ENCODE data around the gene PALLD. TPM values are rescaled to one million over a fixed set of nuclear protein-coding genes. Genes with fewer than 3 reads are reported as not detected.

PALLD gene
- total and polyA plus RNA-seq, 2 of the 8 experiments (the other 6 are each of a cell fraction or from before 2014, with no cell fraction given) = 10.5 to 25.0 TPM

DNA sequence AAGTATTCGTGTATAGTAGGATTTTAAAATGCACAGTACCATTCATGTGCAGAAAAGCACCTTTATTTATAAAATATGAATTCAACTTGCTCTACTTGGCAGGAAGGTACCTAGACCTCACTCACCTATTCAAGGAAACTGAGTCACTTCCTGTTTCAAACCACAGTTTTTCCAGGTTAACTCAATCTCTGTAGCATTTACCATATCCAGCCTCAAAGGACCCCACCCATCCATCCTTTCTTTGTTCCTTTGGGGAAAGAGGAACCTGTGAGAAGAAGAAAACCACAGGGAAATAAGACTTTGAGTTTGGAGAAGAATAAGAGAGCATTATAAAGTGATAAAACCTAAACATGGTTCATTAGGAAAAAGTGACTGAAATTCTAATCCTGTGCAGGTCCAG lies 262.5 kb downstream of the PALLD start:
- no peak overlapping the region for H3K9ac ChIP-seq (replicated peaks in 1 of 4; ENCODE audit: extremely low read depth in 1 of 4, low read depth in 3 of 4, low read length in 3 of 4)
- H3K18ac ChIP-seq (ENCODE audit: extremely low read depth, low read length) = no peak overlapping the region
- no peak overlapping the region for H3K4me3 ChIP-seq (ENCODE audit: extremely low read depth in 1 of 4, insufficient read depth in 2 of 4, low read depth in 3 of 4, low read length in 4 of 4)
- H3K9me3 ChIP-seq (ENCODE audit: insufficient read depth in 2 of 2, low read depth in 1 of 2, low read length in 1 of 2) = no peaks in the 10 kb centered on the region
- no peaks in the 10 kb centered on the region; the same call in 1 of the 2 replicates for H3K23me2 ChIP-seq (ENCODE audit: low read depth, low read length)
- WGBS, 2 experiments (ENCODE audit: extremely low coverage in 1 of 2, insufficient coverage in 1 of 2, insufficient read length in 1 of 2, insufficient replicate concordance in 2 of 2, low coverage in 1 of 2, low lambda C conversion rate in 2 of 2, missing lambda C conversion rate in 1 of 2) = 89% methylated on average over 1 of the region's 1 CpG; no CpG with 5 or more reads in 1 of the 2 experiments
- H4K8ac ChIP-seq (ENCODE audit: extremely low read depth, insufficient read depth, low read length) = no peak overlapping the region
- H3K4me1 ChIP-seq (replicated peaks in 1 of 4; ENCODE audit: control insufficient read depth in 3 of 4, insufficient read depth in 4 of 4, low read length in 3 of 4) = no peaks in the 10 kb centered on the region
- no peak overlapping the region for H2BK120ac ChIP-seq (replicated peaks; ENCODE audit: low read depth, low read length)
- POLR2A ChIA-PET (ENCODE audit: partially characterized antibody) = no interaction called here
- no peak overlapping the region for H4K91ac ChIP-seq (replicated peaks; ENCODE audit: insufficient read length, low read length)
- DNase-seq (ENCODE audit: low read depth in 1 of 2, low spot score in 2 of 2) (no peak), FAIRE-seq (no peak)
- CTCF ChIA-PET (ENCODE audit: partially characterized antibody) = no interaction called here
- no peak overlapping the region for H3K14ac ChIP-seq (ENCODE audit: insufficient read length)
- no peaks in the 10 kb centered on the region for H3K79me2 ChIP-seq (ENCODE audit: control insufficient read depth in 1 of 2, insufficient read depth in 2 of 2, low read length in 2 of 2)
- H3K4me2 ChIP-seq (ENCODE audit: insufficient read depth in 1 of 2, low read depth in 2 of 2, low read length in 2 of 2) = no peak overlapping the region
- H3K36me3 ChIP-seq (ENCODE audit: control insufficient read depth in 2 of 4, insufficient read depth in 4 of 4, low read length in 3 of 4) = no peaks in the 10 kb centered on the region
- H3K27ac ChIP-seq (ENCODE audit: low read depth, low read length) = no peak overlapping the region
- no peak overlapping the region for H2BK15ac ChIP-seq (ENCODE audit: low read length)
- no peaks in the 10 kb centered on the region for H4K20me1 ChIP-seq (replicated peaks in 1 of 2; ENCODE audit: control insufficient read depth in 1 of 2, insufficient read depth in 2 of 2, low read length in 2 of 2)
- no peak overlapping the region for H3K4ac ChIP-seq (replicated peaks; ENCODE audit: insufficient read length, low read depth, low read length)
- no peak overlapping the region for H2AFZ ChIP-seq (ENCODE audit: low read length)
- no peak overlapping the region for H4K5ac ChIP-seq (ENCODE audit: insufficient read length, low read depth, low read length)
- no peak overlapping the region for H2BK20ac ChIP-seq (ENCODE audit: low read length)
- H2BK5ac ChIP-seq (ENCODE audit: low read depth, low read length) = no peak overlapping the region
- no peak overlapping the region for H3K56ac ChIP-seq (replicated peaks; ENCODE audit: insufficient read length, low read depth, low read length)
- no peak for TF ChIP-seq CTBP2 (IDR thresholded peaks at IDR 0.05; ENCODE audit: borderline replicate concordance, insufficient read depth, insufficient read length, low read length)
- no peak for TF ChIP-seq NANOG (IDR thresholded peaks at IDR 0.05; ENCODE audit: insufficient read depth, low read depth, low read length, poor library complexity, severe bottlenecking)
- TF ChIP-seq, protein P1, sequence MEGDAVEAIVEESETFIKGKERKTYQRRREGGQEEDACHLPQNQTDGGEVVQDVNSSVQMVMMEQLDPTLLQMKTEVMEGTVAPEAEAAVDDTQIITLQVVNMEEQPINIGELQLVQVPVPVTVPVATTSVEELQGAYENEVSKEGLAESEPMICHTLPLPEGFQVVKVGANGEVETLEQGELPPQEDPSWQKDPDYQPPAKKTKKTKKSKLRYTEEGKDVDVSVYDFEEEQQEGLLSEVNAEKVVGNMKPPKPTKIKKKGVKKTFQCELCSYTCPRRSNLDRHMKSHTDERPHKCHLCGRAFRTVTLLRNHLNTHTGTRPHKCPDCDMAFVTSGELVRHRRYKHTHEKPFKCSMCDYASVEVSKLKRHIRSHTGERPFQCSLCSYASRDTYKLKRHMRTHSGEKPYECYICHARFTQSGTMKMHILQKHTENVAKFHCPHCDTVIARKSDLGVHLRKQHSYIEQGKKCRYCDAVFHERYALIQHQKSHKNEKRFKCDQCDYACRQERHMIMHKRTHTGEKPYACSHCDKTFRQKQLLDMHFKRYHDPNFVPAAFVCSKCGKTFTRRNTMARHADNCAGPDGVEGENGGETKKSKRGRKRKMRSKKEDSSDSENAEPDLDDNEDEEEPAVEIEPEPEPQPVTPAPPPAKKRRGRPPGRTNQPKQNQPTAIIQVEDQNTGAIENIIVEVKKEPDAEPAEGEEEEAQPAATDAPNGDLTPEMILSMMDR (IDR thresholded peaks at IDR 0.05; ENCODE audit: control extremely low read depth in 1 of 3, insufficient read depth in 1 of 3, low read depth in 1 of 3, low read length in 3 of 3) = no peak
- no peak for TF ChIP-seq FOSL1 (IDR thresholded peaks at IDR 0.05; ENCODE audit: insufficient read depth, low read depth, low read length)
- TF ChIP-seq JUN (IDR thresholded peaks at IDR 0.05; ENCODE audit: low read depth, low read length) = no peak
- TF ChIP-seq RNF2 (IDR thresholded peaks at IDR 0.05; ENCODE audit: borderline replicate concordance, low read depth, low read length, missing control alignments, poor library complexity, severe bottlenecking) = no peak
- no peak for TF ChIP-seq ZNF274 (IDR thresholded peaks at IDR 0.05; ENCODE audit: borderline replicate concordance, extremely low read depth, low read length)
- no peak for TF ChIP-seq TAF1 (IDR thresholded peaks at IDR 0.05; ENCODE audit: low read depth, low read length)
- TF ChIP-seq CHD1 (IDR thresholded peaks at IDR 0.05; ENCODE audit: low read depth, low read length) = no peak
- H2AK5ac ChIP-seq (ENCODE audit: low read depth, low read length) = no peak overlapping the region
- no peaks in the 10 kb centered on the region for H3K27me3 ChIP-seq (replicated peaks in 1 of 4; ENCODE audit: control insufficient read depth in 3 of 4, extremely low read depth in 1 of 4, insufficient read depth in 3 of 4, low read length in 3 of 4)
- H3K79me1 ChIP-seq (ENCODE audit: low read depth, low read length) = no peaks in the 10 kb centered on the region
- no peak overlapping the region for H2BK12ac ChIP-seq (ENCODE audit: low read depth, low read length)
- no peak overlapping the region for H3K23ac ChIP-seq (ENCODE audit: insufficient read length)

Data from H1 (cell line).